Dendritic cell treated with granulocyte-macrophage colony-stimulating factor and Interleukin-4, amounts not matched to agents 40 ng/mL and 50 ng/mL, for 4 days (primary cell): ENCODE results near the gene CCDC167.

Experiments used
- H3K27ac Mint-ChIP-seq: one replicate; pipeline ENCODE4 v1.8.0; 2022; ENCODE audit warnings: mild to moderate bottlenecking, mixed read lengths
- H3K27me3 Mint-ChIP-seq: one replicate; pipeline ENCODE4 v1.8.0; 2022; ENCODE audit warnings: mild to moderate bottlenecking, mixed read lengths
- H3K36me3 Mint-ChIP-seq: one replicate; pipeline ENCODE4 v1.8.0; 2022; ENCODE audit warnings: low read depth, mixed read lengths
- H3K4me1 Mint-ChIP-seq: one replicate; pipeline ENCODE4 v1.8.0; 2022; ENCODE audit warnings: low read depth, mixed read lengths
- H3K4me3 Mint-ChIP-seq: one replicate; pipeline ENCODE4 v1.8.0; 2022; ENCODE audit warnings: mild to moderate bottlenecking, moderate library complexity, mixed read lengths
- H3K9me3 Mint-ChIP-seq: one replicate; pipeline ENCODE4 v1.8.0; 2022; ENCODE audit warnings: mixed read lengths
- intact Hi-C: fragments of 100-400 bp; cut with micrococcal nuclease; formaldehyde crosslinking; loops from one replicate; pipeline ENCODE4 v1.15.0; 2022

Gene CCDC167

GRCh38 chr6:37442416-37443215, 57.1 kb downstream of the CCDC167 start:
- Mint-ChIP-seq H3K36me3 (peaks cover 58% of the 10 kb centered on the region), H3K4me3 (peak overlapping the region; percentile 37), H3K27me3 (no peaks in the 10 kb centered on the region), H3K4me1 (no peaks in the 10 kb centered on the region), H3K9me3 (no peaks in the 10 kb centered on the region), H3K27ac (peak overlapping the region; percentile 59)
- intact Hi-C loops, result no loop called here

DNA sequence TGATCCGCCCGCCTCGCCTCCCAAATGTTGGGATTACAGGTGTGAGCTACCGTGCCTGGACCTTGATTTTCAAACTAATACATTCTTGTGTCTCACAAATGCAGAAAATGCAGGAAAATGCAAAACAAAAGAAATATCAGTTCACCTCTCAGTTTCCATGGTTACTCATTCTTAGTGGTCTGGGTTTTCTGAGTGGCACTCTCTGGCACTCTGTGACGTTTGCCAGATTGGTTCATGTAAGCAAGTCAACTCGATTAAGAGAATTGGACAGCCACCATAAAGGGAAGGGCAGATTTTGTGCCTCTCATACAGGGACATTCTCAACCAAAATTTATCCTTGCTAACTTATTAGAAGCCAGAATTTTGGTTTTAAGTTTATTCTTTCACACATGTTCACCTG, 58.0 kb downstream of the CCDC167 start:
- Mint-ChIP-seq H3K27ac (no peak overlapping the region), H3K36me3 (peaks cover 58% of the 10 kb centered on the region)

GRCh38 chr6:37438930-37439329, 60.8 kb downstream of the CCDC167 start:
- peaks cover 45% of the 10 kb centered on the region for H3K36me3 Mint-ChIP-seq
- no peak overlapping the region for H3K4me3 Mint-ChIP-seq
- no peaks in the 10 kb centered on the region for H3K9me3 Mint-ChIP-seq
- no peaks in the 10 kb centered on the region for H3K27me3 Mint-ChIP-seq
- H3K4me1 Mint-ChIP-seq, result peaks cover 8% of the 10 kb centered on the region
- no peak overlapping the region for H3K27ac Mint-ChIP-seq
- intact Hi-C loops, result no loop called here

More for the DNA sequence above, 58.0 kb downstream of the CCDC167 start:
- intact Hi-C loops, result no loop called here
- H3K9me3 Mint-ChIP-seq, result no peaks in the 10 kb centered on the region
- H3K4me3 Mint-ChIP-seq, result no peak overlapping the region
- H3K4me1 Mint-ChIP-seq, result no peaks in the 10 kb centered on the region
- no peaks in the 10 kb centered on the region for H3K27me3 Mint-ChIP-seq

GRCh38 chr6:37435816-37436215, 63.9 kb downstream of the CCDC167 start:
- H3K9me3 Mint-ChIP-seq, result no peaks in the 10 kb centered on the region
- H3K4me1 Mint-ChIP-seq, result peaks cover 20% of the 10 kb centered on the region
- H3K27me3 Mint-ChIP-seq, result no peaks in the 10 kb centered on the region
- no peak overlapping the region for H3K4me3 Mint-ChIP-seq
- H3K36me3 Mint-ChIP-seq, result peaks cover 42% of the 10 kb centered on the region
- no peak overlapping the region for H3K27ac Mint-ChIP-seq
- intact Hi-C loops, result no loop called here

DNA sequence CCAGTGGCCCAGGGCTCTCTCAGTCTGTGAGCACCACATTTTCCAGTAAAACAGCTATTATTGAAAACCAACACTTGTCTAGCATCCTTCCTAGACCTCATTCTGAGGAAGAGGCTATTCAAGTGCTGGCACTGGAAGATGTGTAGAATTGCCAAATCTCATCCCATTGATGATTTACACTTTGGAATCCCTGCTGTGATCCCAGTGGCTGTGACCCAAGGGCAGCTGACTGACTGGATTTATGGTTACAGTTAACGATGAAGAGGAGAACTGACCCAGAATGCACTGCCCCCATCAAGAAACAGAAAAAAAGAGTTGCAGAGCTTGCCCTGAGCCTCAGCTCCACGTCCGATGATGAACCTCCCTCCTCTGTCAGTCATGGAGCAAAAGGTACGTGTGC, 64.3 kb downstream of the CCDC167 start:
- Mint-ChIP-seq H3K36me3 (peaks cover 42% of the 10 kb centered on the region), H3K27me3 (no peaks in the 10 kb centered on the region), H3K27ac (no peak overlapping the region), H3K4me1 (peaks cover 20% of the 10 kb centered on the region), H3K9me3 (no peaks in the 10 kb centered on the region), H3K4me3 (no peak overlapping the region)
- intact Hi-C loops, result no loop called here

DNA sequence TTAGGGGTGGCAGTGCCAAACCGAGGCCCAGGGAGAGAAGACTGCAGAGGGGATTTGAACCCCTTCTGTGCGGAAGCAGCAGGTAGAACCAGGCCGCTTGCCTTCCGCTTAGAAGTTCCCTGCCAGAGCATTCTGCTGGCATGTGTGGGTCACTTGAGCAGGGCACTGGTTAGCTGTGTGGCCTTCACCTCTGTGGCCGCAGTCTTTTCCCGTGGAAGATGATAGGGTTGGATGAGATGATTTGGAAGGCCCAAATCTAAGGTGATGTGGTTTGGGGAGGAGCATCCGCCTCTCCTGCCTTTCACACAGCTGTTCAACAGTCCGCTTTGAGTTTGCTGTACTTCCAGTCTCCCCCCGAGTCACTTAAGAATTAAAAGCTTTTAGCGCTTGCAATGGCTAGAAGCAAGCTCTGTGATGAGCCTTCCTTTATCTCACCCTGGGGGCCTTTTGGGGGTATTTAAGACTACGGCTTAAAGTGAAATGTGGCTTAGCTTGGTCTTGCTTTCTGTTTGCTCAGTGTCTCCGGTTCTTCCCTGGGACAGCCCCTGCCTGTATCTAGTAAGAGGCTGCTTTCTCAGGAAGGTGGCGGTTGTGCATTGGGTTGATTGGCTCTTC, 65.9 kb downstream of the CCDC167 start:
- no peaks in the 10 kb centered on the region for H3K9me3 Mint-ChIP-seq
- peaks cover 20% of the 10 kb centered on the region for H3K4me1 Mint-ChIP-seq
- no peaks in the 10 kb centered on the region for H3K27me3 Mint-ChIP-seq
- peak overlapping the region; percentile 86 for H3K4me3 Mint-ChIP-seq
- H3K27ac Mint-ChIP-seq, result peak overlapping the region; percentile 81
- intact Hi-C loops, result no loop called here
- H3K36me3 Mint-ChIP-seq, result peaks cover 35% of the 10 kb centered on the region
